Superior temporal gyrus (tissue), 1 donor: ENCODE data around the gene MYOM3.
"Not testable (repeated sequence)": the region's sequence is repeated elsewhere in the genome, so short reads cannot be mapped to it uniquely, and the experiment has no call there.

Experiments
- DNase-seq: peaks from one replicate; pipeline ENCODE4 v3.0.0-alpha.2; 2016; ENCODE audit errors: extremely low spot score

Gene MYOM3

DNA sequence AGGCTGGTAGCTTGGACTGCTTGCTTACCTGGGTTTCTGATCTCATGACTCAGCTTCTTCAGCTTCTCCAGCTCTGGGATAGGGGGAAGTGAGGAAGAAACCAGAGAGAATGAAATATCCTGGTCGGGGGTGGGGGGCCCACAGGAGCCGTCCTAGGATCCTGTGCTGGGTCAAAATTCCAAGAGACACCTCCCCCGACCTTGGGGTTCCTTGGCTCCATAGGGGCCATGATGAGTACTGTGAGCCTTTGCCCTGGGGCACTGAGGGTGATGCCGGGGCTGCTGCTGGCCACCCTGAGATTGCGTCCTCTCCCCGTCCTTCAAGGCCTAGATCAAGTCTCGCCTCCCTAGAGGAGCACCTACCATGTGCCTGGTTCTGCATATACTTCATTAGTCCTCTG, 40.0 kb downstream of the MYOM3 start:
- no peak for DNase-seq

DNA sequence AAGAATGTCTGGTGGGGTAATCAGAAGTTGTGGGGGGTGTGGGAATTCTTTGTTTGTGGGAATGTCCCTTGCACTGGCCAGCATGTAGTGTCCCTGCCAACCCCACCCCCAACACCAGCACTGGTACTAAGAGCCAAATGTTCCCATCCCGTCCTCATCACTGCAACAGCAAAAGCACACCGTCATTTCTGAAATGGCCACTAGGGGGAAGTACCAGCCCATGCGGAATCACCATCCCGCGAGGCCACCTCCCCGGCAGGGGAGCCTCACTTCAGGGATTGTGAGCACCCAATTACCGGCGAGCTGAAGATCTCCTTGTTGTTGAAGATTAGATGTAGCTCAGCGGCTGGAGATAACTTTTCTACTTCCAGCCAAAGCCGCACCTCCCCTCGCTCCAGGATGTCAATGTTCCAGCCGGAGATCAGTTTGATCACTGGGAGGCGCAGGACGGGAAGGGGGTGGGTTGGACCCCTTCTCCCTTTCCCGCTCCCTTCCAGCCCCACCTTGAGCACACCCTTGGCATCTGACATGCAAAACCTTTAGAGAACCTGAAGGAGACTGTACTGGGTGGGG, 41.0 kb downstream of the MYOM3 start:
- DNase-seq, result peak; percentile 86

DNA sequence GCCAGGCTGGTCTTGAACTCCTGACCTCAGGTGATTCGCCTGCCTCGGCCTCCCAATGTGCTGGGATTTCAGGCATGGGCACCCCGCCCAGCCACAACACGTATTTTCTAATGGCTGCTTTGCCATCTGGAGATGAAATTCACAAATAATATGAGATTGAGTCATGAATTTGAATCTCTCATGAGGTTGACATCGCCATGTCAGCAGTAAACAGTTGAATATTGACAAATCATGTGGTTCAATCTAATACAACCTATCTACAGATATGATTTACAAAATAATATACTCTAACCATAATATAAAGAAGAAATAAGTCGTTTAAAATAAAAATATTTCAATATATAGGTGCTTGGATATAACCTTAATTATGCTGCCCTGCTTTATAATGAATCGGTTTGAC, 42.1 kb downstream of the MYOM3 start:
- no peak for DNase-seq

DNA sequence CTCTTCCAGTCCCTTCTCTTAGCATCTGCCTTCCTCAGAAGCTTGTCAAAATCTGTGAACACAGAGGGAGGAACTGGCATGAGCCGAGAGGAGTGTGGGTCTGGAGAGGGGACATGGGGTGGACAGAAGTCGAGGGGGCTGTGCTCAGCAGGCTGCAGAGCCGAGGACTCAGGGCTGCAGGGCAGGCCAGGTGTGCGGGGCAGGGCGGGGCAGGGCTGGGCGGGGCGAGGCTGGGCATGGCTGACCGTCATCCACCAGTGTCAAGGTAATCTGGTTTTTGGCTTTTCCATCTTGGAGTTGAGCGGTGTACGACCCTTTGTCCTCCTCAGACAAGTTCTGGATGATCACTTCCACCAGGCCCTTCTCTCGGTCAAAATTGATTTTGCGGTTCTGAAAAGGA, 44.0 kb downstream of the MYOM3 start:
- DNase-seq, result no peak

DNA sequence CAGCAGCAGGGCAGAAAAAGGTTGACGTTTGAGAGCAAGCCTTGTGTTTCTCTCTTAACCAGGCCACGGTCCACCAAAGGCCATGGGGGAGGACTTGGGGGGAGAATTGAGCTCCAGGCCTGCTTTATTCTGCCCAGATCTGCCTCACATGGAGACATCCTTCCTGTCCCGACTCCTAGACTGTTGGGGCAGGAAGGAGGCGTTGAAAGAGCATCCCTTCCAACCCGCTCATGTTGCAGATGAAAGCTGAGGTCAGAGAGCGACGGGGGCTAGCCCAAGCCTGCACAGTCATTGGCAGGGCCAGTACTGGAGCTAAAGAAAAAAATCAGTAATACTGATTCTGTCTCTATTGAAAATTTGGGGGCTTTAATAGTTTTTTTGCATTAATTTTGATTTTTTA, 46.6 kb downstream of the MYOM3 start:
- DNase-seq, result no peak

DNA sequence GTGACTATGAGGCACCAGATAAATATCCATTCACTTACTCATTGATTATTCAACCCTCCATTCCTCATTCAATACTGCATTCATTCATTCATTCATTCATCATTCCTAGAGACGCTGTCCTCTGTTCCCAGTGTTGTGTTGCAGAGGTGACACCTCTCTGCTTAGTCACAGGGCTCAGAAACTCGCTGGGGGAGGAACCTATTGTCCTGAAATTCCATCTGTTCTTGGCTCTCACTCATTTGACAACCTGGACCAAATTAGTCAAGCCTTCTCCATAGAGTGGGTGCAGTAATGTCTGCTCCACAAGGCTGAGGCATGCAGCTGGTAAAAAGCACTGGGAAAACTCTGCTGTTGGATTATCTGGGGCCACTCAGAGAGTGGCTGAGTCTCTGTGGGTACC, 49.7 kb downstream of the MYOM3 start:
- DNase-seq, result no peak

DNA sequence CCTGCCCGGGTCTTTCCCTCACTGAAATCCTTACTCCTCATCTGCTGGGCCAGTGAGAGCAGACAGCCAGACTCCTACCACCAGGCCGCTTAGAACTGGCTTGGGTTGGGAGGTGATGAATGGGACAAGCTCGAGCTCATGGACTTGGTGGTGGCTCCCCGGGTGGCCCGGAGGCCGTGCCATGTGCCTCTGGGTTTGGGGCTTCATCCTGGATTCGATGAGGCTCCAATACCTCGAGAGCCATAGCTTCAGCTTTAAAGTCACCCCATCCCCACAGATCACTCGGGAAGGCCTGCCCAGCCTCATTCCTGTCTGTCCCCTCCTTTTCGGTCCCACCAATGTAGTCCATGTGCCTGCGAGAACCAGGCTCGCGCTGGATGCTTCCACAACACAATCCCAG, 51.5 kb downstream of the MYOM3 start:
- no peak for DNase-seq

DNA sequence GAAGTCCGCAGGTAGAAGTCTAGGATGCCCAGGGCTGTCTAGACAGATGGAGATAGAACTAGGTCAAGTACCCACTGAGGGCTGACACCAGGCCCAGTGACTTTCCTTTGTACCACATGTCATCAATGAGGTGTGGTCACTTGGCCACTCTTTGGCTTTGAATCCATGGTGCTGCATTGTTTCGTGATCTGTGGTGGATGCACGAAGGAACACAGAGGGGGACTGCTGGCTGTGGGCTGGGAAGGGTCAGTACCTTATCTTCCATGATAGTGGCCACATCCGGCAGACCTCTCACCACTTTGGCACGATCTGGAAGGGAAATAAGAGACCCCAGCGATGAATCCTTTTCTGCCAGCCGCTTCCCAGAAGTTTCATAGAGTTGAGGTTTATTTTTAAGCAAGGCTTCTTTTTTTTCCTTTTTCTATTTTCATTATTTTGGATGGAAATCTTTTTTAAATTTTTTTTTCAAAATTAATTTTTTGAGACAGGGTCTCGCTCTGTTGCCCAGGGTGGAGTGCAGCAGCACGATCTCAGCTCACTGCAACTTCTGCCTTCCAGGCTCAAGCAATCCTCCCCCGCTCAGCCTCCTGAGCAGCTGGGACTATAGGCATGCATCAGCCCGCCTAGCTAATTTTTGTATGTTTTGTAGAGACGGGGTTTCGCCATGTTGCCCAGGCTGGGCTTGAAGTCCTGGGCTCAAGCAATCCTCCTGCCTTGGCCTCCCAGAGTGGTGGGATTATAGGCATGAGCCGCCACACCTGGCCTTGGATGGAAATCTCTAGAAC, 53.1 kb downstream of the MYOM3 start:
- DNase-seq, result no peak

DNA sequence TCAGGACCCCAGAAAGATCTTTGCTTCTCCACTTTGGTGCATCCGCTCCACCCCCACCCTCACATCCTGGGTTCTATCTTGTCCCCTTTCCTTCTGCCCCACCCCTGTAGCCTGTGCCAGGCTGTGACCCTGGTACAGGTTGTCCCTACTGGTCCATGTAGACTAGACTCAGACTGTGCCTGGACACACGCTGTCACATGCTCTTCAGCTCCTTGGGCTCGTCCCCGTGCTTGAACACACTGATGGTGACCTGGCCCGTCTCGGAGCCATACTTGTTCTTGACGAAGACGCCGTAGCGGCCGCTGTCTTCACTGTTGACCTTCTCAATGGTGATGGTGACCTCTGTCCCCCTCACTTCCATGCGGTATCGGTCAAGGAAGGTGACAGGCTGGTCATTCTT, 54.8 kb downstream of the MYOM3 start:
- no peak for DNase-seq

DNA sequence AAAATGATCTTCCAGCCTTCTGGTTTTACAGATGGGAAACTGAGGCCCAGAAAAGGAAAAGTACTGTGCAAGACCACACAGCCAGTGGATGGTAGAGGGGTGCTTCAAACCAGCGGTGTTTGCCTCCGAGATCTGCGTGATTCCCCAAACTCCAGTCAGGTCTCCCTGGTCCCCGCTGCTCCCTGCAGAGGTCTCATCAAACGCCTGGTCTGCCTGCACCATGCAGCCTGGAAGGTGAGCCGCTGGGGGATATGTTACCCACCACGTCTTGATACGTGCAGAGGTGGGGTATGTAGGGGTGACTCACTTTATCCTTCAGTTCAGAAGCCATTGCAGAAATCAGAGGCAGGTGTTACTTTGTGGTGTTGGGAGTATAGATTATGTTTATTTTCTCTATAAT, 56.3 kb downstream of the MYOM3 start:
- no peak for DNase-seq

DNA sequence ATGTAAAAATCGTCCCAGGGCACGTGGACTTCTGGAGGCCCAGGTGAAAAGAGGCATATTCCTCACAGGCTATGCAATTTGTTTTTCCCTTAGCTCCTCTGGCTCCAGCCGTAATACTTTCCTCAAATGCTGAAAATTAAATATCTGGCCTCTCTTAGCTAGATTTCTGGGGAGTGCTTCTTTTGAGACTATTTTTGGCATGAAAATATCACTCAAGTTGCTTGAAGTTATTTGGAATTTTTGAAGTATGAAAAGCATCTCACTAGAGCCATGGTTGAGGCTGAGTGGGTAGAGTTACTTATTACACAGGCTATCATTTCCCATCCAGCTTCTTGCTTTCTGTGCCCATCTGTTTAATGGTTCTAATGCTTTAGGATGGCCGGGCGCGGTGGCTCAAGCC, 59.7 kb downstream of the MYOM3 start:
- DNase-seq, result no peak

DNA sequence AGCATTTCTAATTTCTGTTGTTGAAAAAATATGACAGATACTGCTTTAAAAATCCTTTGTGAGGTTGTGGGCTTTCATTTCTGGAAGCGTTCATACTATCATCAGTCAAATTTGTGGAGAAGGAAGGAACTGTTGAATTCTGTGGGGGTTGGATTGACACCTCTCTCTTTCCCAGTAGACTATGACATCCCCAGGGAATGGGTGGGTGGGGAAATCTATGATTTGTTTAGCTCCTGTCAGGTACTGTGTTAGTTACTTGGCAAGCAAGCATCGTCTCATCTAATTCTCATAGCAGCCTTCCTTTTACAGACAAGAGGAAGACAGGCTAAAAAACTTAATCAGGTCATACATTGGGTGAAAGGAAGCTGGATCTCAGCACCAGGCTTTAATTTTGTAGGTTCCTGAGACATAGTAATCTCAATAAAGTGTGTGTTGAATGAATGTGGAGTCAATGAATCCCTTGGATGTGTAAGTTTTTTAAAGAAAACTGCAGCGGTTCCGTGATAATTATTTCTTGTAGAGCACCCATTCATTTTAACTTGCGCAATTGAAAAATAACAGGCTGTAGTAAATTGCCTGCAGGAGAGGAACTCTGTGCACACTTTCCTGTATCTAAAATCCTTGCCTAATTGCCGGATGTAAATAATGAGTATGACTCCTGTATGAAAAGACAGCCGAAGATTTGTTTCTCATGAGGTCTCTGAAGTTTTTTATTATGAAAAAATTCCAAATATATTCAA, 60.6 kb downstream of the MYOM3 start:
- no peak for DNase-seq

DNA sequence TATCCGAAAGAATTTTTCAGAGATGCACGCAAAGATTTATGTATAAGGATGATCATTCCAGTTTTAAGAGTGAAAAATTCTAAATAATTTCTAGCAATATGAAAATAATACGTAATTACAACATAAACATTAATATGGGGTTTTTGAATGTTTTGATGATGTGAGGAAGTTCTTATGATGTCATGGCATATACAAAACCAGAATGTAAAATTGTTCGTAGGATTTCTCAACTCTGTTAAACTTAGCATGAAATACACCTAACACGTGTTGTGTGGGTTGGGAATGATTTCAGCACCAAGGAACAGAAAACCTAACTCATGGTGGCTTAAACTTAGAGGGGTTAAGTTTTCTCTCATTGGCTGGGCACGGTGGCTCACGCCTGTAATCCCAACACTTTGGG, 62.2 kb downstream of the MYOM3 start:
- DNase-seq, result no peak

DNA sequence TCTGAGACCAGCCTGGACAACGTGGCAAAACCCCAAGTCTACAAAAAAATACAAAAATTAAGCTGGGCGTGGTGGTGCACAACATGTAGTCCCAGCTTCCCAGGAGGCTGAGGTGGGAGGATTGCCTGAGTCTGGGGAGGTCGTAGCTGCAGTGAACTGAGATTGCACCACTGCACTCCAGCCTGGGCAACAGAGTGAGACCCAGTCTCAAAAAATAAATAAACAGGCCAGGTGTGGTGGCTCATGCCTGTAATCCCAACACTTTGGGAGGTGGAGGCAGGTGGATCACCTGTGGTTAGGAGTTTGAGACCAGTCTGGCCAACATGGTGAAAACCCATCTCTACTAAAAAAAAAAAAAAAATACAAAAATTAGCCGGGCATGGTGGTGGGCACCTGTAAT, 63.0 kb downstream of the MYOM3 start:
- not testable (repeated sequence) for DNase-seq

DNA sequence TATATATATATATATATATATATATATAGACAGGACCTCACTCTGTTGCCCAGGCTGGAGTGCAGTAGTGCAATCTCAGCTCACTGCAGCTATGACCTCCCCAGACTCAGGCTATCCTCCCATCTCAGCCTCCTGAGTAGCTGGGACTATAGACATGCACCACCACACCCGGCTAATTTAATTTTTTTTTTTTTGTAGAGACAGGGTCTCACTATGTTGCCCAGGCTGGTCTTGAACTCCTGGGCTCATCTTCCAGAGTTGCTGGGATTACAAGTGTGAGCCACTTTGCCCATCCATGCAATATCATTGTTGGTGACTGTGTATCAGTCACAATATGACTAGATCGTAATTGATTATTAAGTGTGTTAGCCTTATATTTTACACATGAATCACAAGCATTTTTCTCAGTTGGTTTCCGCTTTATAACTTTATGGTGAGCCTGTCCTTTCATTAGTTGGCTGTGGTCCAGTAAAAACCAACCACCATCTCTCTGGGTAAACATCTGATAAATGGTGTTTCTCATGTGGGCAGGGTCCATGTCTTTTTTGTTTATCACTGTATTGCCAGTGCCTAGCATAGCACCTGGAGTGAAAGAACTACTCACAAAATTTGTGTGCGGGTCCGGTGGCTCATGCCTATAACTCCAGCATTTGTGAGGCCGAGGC, 63.6 kb downstream of the MYOM3 start:
- no peak for DNase-seq

DNA sequence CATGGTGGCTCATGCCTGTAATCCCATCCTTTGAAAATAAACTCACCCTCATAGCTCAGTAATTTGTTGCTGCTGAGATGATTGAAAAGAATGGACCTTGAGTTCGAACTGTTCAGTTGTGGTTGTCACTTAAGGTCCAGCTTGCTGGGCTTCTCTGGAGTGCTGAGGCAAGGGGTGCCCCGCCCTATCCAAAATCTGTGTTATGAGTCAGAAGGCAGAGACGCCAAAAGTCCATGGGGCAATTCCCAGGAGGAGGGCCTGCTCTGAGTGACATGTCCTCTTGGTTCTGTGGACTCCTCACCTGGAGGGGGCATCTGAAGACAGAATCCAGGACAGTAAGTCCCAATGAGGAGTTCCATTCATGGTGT, 64.8 kb downstream of the MYOM3 start:
- DNase-seq, result no peak

DNA sequence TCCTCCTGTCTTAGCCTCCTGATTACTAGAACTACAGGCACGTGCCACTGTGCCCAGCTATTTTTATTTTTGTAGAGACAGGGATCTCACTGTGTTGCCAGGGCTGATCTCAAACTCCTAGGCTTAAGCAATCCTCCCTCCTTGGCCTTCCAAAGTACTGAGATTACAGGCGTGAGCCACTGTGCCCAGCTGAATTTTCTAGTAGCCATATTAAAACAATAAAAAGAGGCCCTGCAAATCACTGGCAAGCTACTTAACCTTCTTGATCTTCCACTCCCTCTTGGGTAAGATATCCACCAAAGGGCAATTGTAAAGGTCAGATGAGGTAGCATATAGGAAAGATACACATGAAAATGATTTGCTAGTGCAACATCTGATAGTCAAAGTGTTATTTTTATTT, 66.2 kb downstream of the MYOM3 start:
- DNase-seq, result no peak

DNA sequence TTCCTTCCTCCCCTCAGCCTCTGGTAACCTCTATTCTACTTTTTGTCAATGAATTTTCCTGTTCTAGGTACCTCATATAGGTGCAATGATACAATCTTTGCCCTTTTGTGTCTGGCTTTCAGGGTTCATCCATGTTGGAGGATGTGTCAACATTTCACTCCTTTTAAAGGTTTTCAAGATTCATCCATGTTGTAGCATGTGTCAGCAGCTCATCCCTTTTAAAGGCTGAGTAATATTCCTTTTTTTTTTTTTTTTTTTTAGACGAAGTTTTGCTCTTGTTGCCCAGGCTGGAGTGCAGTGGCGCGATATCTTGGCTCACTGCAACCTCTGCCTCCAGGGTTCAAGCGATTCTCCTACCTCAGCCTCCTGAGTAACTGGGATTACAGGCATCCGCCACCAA, 67.3 kb downstream of the MYOM3 start:
- not testable (repeated sequence) for DNase-seq

DNA sequence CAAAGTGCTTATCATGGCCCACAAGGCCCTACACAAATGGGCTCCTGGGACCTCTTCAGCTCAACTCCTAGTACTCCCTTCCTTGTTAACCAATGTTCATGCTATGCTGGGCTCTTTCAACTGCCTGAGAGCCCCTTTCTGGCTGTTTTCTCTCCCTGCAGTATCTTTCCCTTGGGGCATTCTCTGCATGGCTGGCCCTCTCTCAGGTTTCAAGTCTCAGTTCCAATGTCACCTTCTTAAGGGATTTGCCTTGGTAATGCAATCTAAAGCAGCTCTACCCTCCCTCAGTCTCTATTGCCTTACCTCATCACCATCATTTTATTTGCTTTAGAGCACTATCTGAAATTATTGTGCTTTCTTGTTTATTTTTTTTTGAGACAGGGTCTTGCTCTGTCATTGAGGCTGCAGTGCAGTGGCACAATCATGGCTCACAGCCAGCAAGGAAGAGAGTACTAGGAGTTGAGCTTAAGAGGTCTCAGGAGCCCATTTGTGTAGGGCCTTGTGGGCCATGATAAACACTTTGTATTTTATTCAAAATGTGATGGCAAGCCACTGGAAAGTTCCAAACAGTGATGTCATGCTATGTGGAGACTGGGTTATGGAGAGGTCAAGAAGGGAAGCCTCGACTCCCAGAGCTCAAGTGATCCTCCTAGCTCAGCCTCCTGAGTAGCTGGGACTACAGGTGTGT, 68.4 kb downstream of the MYOM3 start:
- DNase-seq, result no peak

DNA sequence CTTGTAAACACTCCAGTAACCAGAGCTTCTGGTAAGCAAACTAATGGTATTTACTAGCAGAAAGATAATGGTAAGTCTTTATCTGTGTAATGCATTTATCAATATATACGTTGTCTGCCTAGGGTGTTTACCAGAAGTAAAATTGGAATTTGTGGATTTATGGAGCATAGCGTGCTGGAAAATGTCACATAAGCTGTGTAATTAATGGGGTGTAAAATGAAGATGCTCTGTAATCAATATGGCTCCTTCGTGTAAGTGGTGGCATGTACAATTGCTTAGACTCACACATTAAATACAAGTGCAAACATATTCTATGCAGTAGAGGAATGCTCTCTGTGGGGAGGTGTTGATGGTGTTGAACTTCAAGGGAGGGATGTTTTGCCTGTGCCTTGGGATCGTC, 69.6 kb downstream of the MYOM3 start:
- DNase-seq, result no peak

DNA sequence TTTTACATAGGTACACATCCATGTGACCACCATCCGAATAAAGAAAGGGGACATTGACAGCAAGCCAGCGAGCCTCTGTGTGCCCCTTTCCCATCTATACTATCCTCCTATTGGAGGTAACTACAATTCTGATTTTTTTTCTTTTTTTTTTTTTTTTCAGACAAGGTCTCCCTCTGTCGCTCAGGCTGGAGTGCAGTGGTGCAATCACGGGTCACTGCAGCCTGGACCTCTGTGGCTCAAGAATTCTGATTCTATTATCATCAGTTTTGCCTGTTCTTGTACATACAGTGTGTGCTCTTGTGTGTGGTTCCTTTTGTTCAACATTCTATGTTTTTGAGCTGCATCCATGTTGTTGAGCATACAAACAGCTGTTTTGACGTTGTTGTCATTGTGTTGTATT, 75.8 kb downstream of the MYOM3 start:
- no peak for DNase-seq

DNA sequence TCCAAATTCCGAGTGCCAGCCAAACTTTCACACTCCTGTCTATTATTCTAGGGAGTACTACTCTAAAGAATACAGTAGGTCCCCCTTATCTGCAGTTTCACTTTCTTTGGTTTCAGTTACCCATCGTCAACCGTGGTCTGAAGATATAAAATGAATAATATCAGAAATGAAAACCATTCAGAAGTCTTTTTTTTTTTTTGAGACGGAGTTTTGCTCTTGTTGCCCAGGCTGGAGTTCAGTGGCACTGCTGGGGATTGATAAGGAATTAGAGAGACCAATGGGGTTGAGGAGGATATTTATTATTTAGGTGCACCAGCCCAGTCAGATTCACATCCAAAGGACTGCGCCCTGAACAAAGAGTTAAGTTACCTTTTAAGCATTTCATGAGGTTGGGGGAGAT, 79.0 kb downstream of the MYOM3 start:
- no peak for DNase-seq
